ENCODE data around the gene SKP1.

The SKP1 gene

DNA sequence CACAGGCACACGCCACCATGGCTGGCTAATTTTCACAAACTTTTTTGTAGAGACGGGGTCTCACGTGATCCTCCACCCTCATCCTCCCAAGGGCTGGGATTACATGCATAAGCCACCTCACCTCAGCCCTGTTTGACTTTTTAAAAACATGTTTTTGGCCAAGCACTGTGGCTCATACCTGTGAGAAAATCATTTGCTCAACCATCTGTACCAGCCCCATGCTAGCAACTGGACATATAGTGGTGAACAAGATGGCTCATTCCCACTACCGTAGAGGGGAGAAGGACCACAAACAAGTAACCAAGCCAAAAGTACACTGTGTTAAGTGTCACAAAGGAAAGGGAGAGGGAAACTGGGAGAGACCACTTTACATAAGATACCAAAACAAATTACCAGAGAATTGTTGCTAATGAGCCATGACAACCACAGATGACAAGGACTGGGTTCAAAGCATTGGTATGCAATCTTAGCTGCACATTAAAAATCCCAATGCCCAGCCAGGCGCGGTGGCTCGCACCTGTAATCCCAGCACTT, 29.9 kb upstream of the SKP1 start:
- Histone ChIP-seq H3K9me3 (ENCODE audit: low read length) (no peaks in the 10 kb centered on the region), H3K36me3 (ENCODE audit: insufficient read depth, low read length) (peaks cover 25% of the 10 kb centered on the region), H3K4me3 (ENCODE audit: low read depth in 1 of 2, low read length in 2 of 2) (no peak overlapping the region), H3K27ac (ENCODE audit: low read depth, low read length) (no peak overlapping the region), H3K4me1 (ENCODE audit: insufficient read depth, low read length) (peaks cover 23% of the 10 kb centered on the region), H3K9ac (ENCODE audit: low read length) (no peak overlapping the region), H3K27me3 (ENCODE audit: control insufficient read depth in 1 of 2, insufficient read depth in 2 of 2, low read length in 2 of 2) (no peaks in the 10 kb centered on the region)

DNA sequence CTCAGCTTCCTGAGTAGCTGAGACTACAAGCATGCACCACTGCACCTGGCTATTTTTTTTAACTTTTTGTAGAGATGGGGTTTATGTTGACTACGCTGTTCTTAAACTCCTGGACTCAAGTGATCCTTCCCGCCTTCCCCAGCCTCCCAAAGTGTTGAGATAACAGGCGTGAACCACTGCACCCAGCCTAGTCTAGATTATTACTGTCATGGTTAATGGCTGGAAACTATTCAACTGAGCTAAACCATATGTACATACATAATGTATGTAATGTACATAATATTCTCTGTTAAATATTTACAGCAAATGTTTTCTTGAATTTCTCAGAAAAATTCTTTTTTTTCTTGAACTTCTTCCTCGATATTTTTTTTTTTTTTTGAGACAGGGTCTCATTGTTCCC, 27.8 kb upstream of the SKP1 start:
- Histone ChIP-seq H3K27me3 (ENCODE audit: control insufficient read depth in 1 of 2, insufficient read depth in 2 of 2, low read length in 2 of 2) (no peaks in the 10 kb centered on the region), H3K9ac (ENCODE audit: low read length) (no peak overlapping the region), H3K4me3 (ENCODE audit: low read depth in 1 of 2, low read length in 2 of 2) (no peak overlapping the region), H3K9me3 (ENCODE audit: low read length) (no peaks in the 10 kb centered on the region), H3K27ac (ENCODE audit: low read depth, low read length) (no peak overlapping the region), H3K4me1 (ENCODE audit: insufficient read depth, low read length) (peaks cover 19% of the 10 kb centered on the region), H3K36me3 (ENCODE audit: insufficient read depth, low read length) (peaks cover 46% of the 10 kb centered on the region)

DNA sequence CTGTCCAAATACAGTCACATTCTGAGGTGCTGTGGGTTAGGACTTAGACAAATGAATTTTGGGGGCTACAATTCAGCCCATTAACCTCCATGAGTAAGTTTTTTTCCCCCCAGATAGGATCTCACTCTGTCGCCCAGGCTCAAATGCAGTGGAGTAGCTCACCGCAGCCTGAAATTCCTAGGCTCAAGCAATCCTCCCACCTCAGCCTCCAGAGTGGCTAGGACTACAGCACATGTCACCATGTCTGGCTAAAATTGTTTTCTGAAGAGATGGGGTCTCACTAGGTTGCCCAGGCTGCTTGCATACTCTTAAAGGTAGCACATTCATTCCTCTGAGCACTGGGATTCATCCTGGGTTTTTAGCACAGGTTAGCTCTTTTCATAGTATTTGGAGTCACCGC, 26.9 kb upstream of the SKP1 start:
- H3K27me3 ChIP-seq (ENCODE audit: control insufficient read depth in 1 of 2, insufficient read depth in 2 of 2, low read length in 2 of 2): no peaks in the 10 kb centered on the region
- H3K4me1 ChIP-seq (ENCODE audit: insufficient read depth, low read length): peaks cover 9% of the 10 kb centered on the region
- no peak overlapping the region for H3K9ac ChIP-seq (ENCODE audit: low read length)
- H3K9me3 ChIP-seq (ENCODE audit: low read length): no peaks in the 10 kb centered on the region
- H3K4me3 ChIP-seq (ENCODE audit: low read depth in 1 of 2, low read length in 2 of 2): no peak overlapping the region
- peaks cover 56% of the 10 kb centered on the region for H3K36me3 ChIP-seq (ENCODE audit: insufficient read depth, low read length)
- no peak overlapping the region for H3K27ac ChIP-seq (ENCODE audit: low read depth, low read length)

DNA sequence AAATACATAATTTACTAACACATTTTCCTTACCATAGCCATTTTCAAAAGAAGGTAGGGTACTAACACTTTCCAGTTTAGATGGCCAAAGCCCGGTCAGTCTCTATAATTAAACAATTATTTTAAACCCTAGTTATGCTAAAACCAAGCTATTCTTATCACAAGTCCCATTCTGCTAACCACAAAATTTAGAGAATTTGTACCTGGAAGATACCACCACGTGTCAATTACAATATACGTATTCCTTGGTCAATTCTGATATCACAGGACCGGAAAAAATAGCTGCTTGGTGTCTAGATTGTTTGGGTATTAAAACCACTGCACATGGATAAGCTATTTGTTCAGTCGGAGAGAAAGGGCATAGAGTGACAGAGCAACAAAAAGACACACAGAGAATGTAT, 18.9 kb upstream of the SKP1 start:
- H3K27ac ChIP-seq (ENCODE audit: low read depth, low read length): no peak overlapping the region
- no peaks in the 10 kb centered on the region for H3K9me3 ChIP-seq (ENCODE audit: low read length)
- no peak overlapping the region for H3K4me3 ChIP-seq (ENCODE audit: low read depth in 1 of 2, low read length in 2 of 2)
- H3K27me3 ChIP-seq (ENCODE audit: control insufficient read depth in 1 of 2, insufficient read depth in 2 of 2, low read length in 2 of 2): no peaks in the 10 kb centered on the region
- no peak overlapping the region for H3K9ac ChIP-seq (ENCODE audit: low read length)
- H3K4me1 ChIP-seq (ENCODE audit: insufficient read depth, low read length): no peaks in the 10 kb centered on the region
- H3K36me3 ChIP-seq (ENCODE audit: insufficient read depth, low read length): peaks cover 35% of the 10 kb centered on the region

DNA sequence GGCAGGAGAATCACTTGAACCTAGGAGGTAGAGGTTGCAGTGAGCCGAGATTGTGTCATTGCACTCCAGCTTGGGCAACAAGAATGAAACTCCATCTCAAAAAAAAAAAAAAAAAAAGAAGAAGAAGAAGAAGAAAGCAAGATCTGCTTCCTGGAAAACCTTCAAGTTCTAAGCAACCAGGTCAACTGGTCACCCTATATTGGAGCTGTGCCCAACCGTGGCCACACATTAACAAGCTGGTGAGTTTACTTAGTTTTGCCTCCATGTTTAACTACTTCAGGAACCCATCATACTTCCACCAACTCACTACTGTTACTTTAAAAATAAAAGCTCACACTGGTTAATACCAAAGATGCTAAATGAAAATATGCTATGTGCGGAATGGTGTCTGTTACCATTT, 12.3 kb upstream of the SKP1 start:
- Histone ChIP-seq H3K9me3 (ENCODE audit: low read length) (no peaks in the 10 kb centered on the region), H3K27ac (ENCODE audit: low read depth, low read length) (no peak overlapping the region), H3K27me3 (ENCODE audit: control insufficient read depth in 1 of 2, insufficient read depth in 2 of 2, low read length in 2 of 2) (no peaks in the 10 kb centered on the region), H3K9ac (ENCODE audit: low read length) (no peak overlapping the region), H3K4me1 (ENCODE audit: insufficient read depth, low read length) (no peaks in the 10 kb centered on the region), H3K36me3 (ENCODE audit: insufficient read depth, low read length) (no peaks in the 10 kb centered on the region), H3K4me3 (ENCODE audit: low read depth in 1 of 2, low read length in 2 of 2) (no peak overlapping the region)

DNA sequence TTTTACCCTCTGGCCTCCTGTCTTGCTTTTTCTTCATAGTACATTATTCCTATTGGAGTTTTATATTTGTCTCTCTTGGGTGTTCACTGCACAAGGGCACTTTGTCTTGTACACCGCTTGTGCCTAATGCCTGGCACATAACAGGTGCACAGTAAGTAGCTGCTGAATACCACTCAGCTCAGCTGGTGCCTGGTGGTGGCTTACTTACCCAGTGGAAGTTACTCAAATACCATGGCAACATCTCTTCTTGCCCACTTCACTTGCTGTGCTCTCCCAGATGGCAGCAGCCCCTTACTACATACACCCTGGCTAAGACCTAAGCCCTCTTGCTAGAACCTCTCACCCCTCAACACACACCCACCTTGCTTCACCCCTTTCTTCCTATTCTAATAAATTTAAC, 11.3 kb upstream of the SKP1 start:
- no peak overlapping the region for H3K9ac ChIP-seq (ENCODE audit: low read length)

DNA sequence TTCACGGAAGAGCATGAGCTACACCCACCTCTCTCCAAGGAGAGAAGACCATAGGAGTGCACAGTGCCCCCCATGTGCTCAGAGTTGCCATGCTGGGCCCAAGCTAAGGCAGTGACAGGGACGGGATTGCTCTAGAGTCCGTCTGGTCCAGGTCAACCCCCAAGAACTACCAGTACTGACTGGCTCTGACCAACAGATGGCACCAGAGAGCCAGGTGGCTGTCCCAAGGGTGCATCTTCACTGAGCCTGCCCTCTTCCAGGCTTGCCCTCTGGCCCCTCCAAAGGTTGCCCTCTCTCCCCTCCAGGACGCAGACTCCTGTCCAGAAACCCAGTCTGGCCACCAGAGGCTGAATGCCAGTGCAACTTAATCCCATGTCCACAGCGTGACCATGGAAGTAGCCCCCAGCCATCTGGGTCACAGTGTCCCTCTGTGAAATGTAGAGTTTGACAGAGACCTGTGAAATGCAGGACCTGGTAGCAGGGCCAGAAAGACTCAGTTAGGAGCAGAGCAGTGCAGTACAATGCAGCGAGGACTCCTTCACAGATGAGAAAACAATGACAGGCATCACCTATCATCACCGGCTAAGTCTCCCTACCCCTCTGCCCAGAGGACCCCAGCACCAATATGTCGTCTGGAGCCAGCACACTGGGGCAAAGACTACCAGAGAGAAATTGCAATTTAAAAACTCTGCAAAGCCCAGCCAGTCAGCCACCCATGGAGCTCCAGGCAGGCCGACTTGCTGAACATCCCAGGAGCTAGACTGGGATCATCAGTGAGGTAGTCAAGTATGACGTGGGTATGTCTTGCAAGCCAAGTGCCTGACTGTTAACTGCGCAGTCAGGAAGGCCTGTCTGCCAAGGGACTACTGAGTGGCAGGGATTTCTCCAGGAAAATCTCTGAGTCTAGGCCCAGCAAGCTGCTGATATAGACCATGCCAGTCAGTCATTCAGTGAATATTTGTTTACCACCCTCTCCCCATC, 7.7 kb upstream of the SKP1 start:
- Histone ChIP-seq H3K9me3 (ENCODE audit: low read length) (no peaks in the 10 kb centered on the region), H3K36me3 (ENCODE audit: insufficient read depth, low read length) (no peaks in the 10 kb centered on the region), H3K4me3 (ENCODE audit: low read depth in 1 of 2, low read length in 2 of 2) (no peak overlapping the region), H3K4me1 (ENCODE audit: insufficient read depth, low read length) (no peaks in the 10 kb centered on the region), H3K9ac (ENCODE audit: low read length) (no peak overlapping the region), H3K27ac (ENCODE audit: low read depth, low read length) (no peak overlapping the region), H3K27me3 (ENCODE audit: control insufficient read depth in 1 of 2, insufficient read depth in 2 of 2, low read length in 2 of 2) (no peaks in the 10 kb centered on the region)

More for the DNA sequence above, 11.3 kb upstream of the SKP1 start:
- Histone ChIP-seq H3K9me3 (ENCODE audit: low read length) (no peaks in the 10 kb centered on the region), H3K36me3 (ENCODE audit: insufficient read depth, low read length) (no peaks in the 10 kb centered on the region), H3K27me3 (ENCODE audit: control insufficient read depth in 1 of 2, insufficient read depth in 2 of 2, low read length in 2 of 2) (no peaks in the 10 kb centered on the region), H3K4me3 (ENCODE audit: low read depth in 1 of 2, low read length in 2 of 2) (no peak overlapping the region), H3K27ac (ENCODE audit: low read depth, low read length) (no peak overlapping the region), H3K4me1 (ENCODE audit: insufficient read depth, low read length) (no peaks in the 10 kb centered on the region)

DNA sequence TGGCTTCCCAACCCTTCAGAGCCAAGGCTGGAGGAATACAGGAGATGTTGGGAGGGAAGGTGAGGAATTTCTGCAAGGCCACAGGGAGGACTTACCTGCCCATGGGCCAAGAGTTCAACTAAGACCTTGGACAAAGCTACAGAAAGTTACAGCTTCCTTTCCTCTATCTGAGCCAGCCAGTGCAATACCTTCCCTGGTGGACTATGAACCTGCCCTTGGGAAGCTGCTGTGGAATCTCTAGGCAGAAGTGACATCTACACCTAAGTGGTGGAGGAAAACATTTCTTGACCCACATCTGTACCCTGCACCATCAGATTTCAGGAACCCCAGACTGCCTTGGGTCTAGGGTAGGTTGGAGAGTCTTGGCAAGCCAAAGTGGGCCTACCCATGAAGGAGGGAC, 6.7 kb upstream of the SKP1 start:
- no peaks in the 10 kb centered on the region for H3K27me3 ChIP-seq (ENCODE audit: control insufficient read depth in 1 of 2, insufficient read depth in 2 of 2, low read length in 2 of 2)
- no peaks in the 10 kb centered on the region for H3K4me1 ChIP-seq (ENCODE audit: insufficient read depth, low read length)
- H3K9me3 ChIP-seq (ENCODE audit: low read length): no peaks in the 10 kb centered on the region
- H3K9ac ChIP-seq (ENCODE audit: low read length): no peak overlapping the region
- no peaks in the 10 kb centered on the region for H3K36me3 ChIP-seq (ENCODE audit: insufficient read depth, low read length)
- no peak overlapping the region for H3K4me3 ChIP-seq (ENCODE audit: low read depth in 1 of 2, low read length in 2 of 2)
- no peak overlapping the region for H3K27ac ChIP-seq (ENCODE audit: low read depth, low read length)

DNA sequence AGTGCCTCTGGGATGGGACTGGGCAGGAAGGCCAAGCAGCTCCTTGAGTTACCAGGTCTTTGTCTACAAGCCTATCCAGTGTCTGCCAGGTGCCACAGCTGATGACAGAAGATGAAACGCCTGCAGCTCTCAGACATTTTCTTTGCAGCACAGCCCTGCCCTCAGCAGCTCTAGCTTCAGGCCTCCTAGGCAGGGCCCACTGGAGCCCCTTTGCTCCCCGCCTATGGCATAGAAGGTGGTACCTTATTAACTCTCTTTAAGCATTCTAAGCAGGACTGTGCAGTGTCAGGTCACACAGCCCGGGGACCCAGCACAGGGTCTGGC, 1.3 kb upstream of the SKP1 start:
- no peak overlapping the region for H3K27ac ChIP-seq (ENCODE audit: low read depth, low read length)
- H3K4me3 ChIP-seq (ENCODE audit: low read depth in 1 of 2, low read length in 2 of 2): peak overlapping the region in 1 of 2 donors; percentile 77
- H3K36me3 ChIP-seq (ENCODE audit: insufficient read depth, low read length): peaks cover 6% of the 10 kb centered on the region
- no peaks in the 10 kb centered on the region for H3K9me3 ChIP-seq (ENCODE audit: low read length)
- no peaks in the 10 kb centered on the region for H3K27me3 ChIP-seq (ENCODE audit: control insufficient read depth in 1 of 2, insufficient read depth in 2 of 2, low read length in 2 of 2)
- H3K4me1 ChIP-seq (ENCODE audit: insufficient read depth, low read length): peaks cover 22% of the 10 kb centered on the region
- no peak overlapping the region for H3K9ac ChIP-seq (ENCODE audit: low read length)

DNA sequence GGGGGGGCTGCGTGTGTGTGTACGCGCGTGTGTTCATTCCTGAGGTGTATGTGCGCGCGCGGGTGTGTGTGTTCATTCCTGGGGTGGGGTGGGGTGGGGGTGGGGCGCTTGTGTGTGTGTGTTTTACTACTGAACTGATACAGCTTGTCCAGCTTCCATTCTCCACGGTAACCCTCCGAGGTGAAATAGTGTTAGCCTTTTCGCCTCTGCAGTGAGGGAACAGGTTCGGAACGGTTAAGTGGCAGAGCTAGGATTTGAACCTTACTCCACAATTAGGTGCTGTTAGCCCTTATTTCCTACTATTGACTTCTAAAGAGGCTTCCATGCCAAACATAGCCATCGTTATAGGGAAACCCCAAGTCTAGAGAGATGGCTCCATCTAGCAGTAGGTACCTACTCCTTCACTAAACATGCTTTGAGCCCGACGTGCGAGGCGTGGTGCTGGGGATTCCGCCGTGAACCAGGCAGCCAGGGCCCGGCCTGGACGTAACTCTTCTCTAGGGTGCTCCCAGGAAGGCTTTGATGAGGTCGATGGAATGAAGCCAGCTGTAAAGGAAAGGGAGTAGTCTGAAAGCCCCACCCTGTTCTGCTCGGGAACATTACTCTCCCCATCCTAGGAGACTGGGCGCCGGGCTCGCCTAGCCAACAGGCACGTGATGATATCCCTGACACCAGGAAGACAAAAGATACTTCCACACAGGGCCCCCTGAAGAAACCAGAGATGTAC, 782 bp upstream of the SKP1 start:
- Histone ChIP-seq H3K9me3 (ENCODE audit: low read length) (no peaks in the 10 kb centered on the region), H3K4me3 (ENCODE audit: low read depth in 1 of 2, low read length in 2 of 2) (peak overlapping the region; percentile 60 to 77), H3K9ac (ENCODE audit: low read length) (peak overlapping the region; percentile 74), H3K36me3 (ENCODE audit: insufficient read depth, low read length) (peaks cover 7% of the 10 kb centered on the region), H3K27ac (ENCODE audit: low read depth, low read length) (peak overlapping the region; percentile 94), H3K4me1 (ENCODE audit: insufficient read depth, low read length) (peaks cover 22% of the 10 kb centered on the region), H3K27me3 (ENCODE audit: control insufficient read depth in 1 of 2, insufficient read depth in 2 of 2, low read length in 2 of 2) (no peaks in the 10 kb centered on the region)

DNA sequence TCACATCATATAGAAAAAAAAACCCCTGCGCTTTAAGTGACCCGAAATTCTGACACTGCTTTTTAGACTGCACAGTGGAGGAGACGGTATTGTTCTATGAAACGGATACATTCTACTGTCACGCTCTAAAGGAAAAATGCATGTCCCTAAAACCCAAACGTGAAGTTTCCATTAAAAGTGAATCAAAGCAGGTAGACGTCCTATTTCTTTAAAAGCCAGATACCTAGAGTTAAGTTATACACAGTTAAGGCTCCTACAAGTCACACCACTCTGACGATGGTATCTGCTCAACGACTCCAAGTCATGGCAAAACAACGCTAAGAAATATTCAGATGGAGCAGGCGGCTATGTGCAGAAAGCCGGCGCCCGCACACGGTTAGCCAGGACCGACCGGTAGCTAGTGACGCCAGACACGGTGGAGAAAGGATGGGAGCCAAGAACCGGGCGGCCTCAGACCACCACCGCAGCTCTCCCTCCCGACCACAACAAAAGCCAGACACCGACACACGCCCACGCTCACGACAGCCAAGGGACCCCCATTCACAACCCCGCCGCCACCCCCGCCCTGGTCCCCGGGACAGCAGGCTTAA, 734 bp downstream of the SKP1 start:
- Histone ChIP-seq H3K4me1 (ENCODE audit: insufficient read depth, low read length) (peaks cover 22% of the 10 kb centered on the region), H3K9me3 (ENCODE audit: low read length) (no peaks in the 10 kb centered on the region), H3K9ac (ENCODE audit: low read length) (peak overlapping the region; percentile 74)

More for the DNA sequence above, 734 bp downstream of the SKP1 start:
- peak overlapping the region; percentile 94 for H3K27ac ChIP-seq (ENCODE audit: low read depth, low read length)
- H3K36me3 ChIP-seq (ENCODE audit: insufficient read depth, low read length): peaks cover 16% of the 10 kb centered on the region
- no peaks in the 10 kb centered on the region for H3K27me3 ChIP-seq (ENCODE audit: control insufficient read depth in 1 of 2, insufficient read depth in 2 of 2, low read length in 2 of 2)
- H3K4me3 ChIP-seq (ENCODE audit: low read depth in 1 of 2, low read length in 2 of 2): peak overlapping the region; percentile 60 to 77
